Activated CD8-positive, alpha-beta memory T cell treated with anti-CD3 and anti-CD28 coated beads for 1 hour (primary cell): Measurements from ENCODE around the gene TOGARAM1.
"Not testable (repeated sequence)": the region's sequence is repeated elsewhere in the genome, so short reads cannot be mapped to it uniquely, and the experiment has no call there.

Source experiments
- DNase-seq, 2 donors: peaks; one replicate each; pipeline ENCODE4 v3.0.0-alpha.2; 2020; ENCODE audit warnings: low read depth in 1 of 2; ENCODE audit errors: extremely low read depth in 1 of 2

Gene TOGARAM1

DNA sequence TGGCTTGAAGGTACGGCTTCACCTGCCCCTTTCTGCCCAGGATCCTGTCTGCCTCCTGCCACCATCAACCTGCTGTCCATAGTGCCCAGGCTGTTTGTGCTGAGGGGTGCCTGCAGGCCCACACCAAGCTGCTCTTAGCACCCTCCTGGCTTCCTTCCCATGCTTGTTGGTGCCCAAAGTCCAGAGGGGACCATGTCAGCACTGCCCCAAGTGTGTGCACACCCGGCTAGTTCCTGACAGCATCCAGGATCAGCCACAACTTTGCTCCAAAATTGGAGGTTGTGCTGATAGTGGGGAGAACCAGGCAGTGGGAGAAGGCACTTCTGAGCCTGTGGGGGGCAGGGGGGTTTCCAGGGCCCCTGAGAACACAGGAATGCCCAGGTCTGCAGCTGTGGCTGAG is 77.4 kb downstream of the TOGARAM1 start:
- no peak for DNase-seq

- no peak for DNase-seq
Observed at GRCh38 chr14:45041641-45042040, 79.7 kb downstream of the TOGARAM1 start.

DNA sequence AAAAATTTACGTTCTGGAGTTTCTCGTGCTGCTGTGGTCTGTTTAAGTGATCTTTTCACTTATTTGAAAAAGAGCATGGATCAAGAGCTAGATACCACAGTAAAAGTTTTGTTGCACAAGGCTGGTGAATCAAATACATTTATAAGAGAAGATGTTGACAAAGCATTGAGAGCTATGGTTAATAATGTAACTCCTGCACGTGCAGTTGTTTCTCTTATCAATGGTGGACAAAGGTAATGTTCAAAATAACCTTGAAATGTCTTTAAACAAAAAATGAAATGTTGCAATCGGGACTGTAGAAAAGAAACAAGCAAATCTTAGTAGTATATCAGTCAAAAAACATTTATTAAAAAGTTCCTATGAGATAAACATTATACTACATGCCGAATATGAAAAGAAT is 82.6 kb downstream of the TOGARAM1 start:
- no peak for DNase-seq

GRCh38 chr14:45048385-45048784 is 86.4 kb downstream of the TOGARAM1 start:
- no peak for DNase-seq

GRCh38 chr14:45051180-45051579 is 89.2 kb downstream of the TOGARAM1 start:
- no peak for DNase-seq

DNA sequence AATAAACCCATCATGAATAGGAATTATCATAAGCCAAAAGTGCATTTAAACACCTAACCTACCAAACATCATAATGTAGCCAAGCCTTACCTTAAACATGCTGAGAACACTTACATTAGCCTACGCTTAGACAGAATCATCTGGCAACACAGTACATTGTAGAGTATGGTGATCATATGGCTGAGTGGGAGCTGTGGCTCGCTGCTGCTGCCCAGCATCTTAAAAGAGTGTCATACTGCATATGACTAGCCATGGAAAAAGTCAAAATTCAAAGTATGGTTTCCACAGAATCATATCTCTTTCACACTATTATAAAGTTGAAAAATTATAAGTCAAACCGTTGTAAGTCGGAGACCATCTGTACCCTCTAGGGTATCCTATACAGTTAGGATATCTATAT is 89.9 kb downstream of the TOGARAM1 start:
- DNase-seq: no peak

DNA sequence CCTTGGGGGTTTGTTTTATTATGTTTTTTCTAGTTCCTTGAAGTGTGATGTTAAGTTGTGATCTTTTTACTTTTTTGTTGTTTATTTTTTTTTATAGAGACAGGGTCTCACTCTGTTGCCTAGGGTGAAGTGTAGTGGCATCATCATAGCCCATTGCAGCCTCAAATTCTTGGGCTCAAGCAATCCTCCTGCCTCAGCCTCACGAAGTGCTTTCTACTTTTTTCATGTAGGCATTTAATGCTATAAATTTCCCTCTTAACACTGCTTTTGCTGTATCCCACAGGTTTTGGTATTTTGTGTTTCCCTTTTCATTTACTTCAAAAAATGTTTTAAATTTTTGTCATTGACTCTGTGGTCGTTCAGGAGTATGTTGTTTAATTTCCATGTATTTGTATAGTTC is 95.4 kb downstream of the TOGARAM1 start:
- DNase-seq: no peak

DNA sequence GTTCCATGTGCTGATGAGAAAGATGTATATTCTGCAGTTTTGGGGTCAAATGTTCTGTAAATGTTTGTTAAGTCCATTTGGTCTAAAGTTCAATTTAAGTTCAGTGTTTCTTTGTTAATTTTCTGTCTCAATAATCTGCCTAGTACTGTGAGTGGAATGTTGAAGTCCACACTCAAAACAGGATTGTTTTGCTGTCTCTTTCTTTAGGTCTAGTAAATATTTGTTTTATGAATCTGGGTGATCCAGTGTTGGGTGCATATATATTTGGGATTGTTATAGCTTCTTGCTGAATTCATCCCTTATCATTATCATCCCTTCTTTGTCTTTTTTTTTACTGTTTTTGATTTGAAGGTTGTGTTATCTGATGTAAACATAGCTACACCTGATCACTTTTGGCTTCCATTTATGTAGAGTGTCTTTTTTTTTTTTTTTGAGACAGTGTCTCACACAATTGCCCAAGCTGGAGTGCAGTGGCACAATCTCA is 95.9 kb downstream of the TOGARAM1 start:
- DNase-seq: no peak

- DNase-seq: no peak
Observed at GRCh38 chr14:45060551-45060950, 98.6 kb downstream of the TOGARAM1 start.

DNA sequence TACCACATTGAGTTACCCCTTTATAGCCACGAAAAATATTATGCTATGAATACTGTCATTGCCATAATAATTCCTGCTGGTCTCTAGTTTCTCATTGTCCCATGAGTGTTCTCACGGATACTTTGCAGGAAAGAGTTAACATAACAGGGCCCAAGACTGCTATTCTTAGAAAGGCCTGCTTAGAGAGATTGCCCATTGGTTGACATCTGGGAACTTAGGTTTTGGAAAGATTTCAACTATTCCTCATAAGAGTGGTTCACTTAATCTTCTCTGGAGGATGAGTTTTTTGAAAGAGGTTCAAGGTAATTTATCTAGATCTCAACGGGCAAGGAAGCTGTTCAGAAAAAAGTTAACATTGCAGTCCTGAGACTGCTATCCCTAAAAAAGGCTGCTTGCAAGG is 103.5 kb downstream of the TOGARAM1 start:
- DNase-seq: no peak

DNA sequence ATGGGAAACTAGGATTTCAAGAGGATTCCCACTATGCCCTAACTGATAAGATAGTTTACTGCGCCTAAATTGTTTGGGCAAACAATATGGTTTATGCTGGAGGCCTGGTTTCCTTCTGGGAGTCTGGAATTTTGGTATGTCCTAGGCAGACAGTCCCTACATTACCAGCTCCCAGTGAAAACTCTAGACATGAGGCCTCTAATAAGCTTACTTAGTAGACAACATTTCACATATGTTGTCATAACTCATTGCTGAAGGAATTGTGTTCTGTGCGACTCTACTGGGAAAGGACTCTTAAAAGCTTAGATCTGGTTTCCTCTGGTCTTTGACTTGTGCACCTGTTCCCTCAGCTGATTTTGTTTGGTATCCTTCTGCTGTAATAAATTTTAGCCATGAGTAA is 104.0 kb downstream of the TOGARAM1 start:
- DNase-seq: no peak

DNA sequence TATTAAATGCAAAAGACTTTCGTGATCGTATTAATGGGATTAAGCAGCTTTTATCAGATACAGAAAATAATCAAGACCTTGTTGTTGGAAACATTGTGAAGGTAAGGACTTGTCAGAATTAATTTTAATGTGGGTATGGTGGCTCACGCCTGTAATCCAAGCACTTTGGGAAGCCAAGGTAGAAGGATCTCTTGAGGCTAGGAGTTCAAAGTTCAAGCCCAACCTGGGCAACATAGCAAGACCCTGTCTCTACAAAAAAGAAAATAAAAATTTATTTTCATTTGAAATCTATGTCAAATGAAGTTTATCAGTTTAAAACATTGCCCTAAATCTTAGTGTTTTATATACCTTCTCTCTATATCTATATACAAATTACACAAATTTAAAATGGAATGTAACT is 104.7 kb downstream of the TOGARAM1 start:
- no peak for DNase-seq

DNA sequence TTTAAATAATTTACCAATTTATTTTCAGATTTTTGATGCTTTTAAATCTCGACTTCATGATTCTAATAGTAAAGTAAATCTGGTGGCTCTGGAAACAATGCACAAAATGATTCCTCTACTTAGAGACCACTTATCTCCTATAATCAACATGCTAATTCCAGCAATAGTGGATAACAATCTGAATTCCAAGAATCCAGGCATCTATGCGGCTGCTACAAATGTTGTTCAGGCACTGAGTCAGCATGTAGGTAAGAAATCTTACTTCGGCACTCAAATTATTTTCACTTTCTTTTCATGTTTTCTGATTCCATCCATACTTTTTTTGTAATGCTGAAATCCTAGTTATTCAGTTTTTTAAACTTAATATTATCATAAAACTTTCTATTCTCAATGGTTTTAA is 106.4 kb downstream of the TOGARAM1 start:
- no peak for DNase-seq

DNA sequence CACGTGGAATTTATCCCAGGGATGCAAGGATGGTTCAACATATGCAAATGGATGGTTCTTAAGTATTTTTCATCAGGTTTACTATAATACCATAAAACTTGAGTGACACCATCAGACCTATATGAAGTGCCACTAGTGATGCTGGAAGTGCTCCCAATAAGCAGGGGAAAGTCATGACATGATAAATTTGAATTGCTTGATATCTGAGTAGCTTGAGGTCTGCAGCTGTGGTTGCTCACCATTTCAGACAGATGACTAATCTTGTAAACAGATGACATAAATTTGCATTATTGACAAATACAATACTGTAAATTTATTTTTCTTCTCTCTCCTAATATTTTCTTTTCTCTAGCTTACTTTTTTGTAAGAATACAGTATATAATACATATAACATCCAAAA is 108.2 kb downstream of the TOGARAM1 start:
- DNase-seq: no peak

GRCh38 chr14:45072126-45072525 is 110.1 kb downstream of the TOGARAM1 start:
- no peak for DNase-seq

DNA sequence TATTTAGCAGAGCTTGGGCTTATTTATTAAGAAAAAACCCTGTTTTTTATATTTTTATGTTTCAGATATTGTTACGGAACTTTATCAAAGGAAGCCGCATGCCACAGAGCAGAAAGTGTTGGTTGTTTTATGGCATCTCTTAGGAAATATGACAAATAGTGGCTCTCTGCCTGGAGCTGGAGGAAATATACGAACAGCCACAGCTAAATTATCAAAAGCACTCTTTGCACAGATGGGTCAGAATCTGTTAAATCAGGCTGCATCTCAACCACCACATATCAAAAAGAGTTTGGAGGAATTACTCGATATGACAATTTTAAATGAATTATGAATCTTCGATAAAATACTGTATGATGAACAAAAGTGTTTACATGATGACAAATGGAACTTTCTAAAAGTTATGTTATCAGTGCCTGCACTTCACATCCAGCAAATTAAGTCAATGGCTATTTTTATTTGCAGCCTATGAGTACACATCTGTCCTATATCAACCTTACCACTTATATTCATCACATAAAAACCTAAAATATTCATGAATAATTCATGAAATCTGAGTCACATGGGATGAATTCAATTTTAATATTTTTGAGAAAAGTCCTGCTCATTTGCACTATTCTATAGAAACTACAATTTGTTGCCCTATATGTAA is 111.4 kb downstream of the TOGARAM1 start:
- no peak for DNase-seq

DNA sequence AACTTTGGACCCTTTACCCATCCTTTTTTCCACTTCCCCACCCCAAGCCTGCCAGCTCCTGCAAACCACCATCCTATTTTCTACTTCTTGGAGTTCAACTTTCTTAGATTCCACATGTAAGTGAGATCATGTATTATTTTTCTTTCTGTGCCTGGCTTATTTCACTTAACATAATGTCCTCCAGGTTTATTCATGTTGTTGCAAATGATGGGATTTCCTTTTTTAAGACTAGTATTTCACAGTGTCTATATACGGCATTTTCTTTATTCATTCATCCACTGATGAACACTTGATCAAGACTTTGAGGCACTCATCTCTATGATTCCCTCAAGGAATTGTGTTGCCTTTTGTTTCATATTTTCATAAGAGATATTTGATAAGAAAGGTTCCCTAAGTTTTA is 116.3 kb downstream of the TOGARAM1 start:
- DNase-seq: no peak

DNA sequence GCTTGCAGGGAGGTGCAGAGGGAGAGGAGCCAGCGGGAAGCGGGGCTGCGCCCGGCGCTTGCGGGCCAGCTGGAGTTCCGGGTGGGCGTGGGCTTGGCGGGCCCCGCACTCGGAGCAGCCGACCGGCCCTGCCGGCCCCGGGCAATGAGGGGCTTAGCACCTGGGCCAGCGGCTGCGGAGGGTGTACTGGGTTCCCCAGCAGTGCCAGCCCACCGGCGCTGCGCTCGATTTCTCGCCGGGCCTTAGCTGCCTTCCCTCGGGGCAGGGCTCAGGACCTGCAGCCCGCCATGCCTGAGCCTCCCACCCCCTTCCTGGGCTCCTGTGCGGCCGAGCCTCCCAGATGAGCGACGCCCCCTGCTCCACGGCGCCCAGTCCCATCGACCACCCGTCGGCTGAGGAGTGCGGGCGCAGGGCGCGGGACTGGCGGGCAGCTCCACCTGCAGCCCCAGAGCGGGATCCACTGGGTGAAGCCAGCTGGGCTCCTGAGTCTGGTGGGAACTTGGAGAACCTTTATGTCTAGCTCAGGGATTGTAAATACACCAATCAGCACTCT is 118.5 kb downstream of the TOGARAM1 start:
- not testable (repeated sequence) for DNase-seq

DNA sequence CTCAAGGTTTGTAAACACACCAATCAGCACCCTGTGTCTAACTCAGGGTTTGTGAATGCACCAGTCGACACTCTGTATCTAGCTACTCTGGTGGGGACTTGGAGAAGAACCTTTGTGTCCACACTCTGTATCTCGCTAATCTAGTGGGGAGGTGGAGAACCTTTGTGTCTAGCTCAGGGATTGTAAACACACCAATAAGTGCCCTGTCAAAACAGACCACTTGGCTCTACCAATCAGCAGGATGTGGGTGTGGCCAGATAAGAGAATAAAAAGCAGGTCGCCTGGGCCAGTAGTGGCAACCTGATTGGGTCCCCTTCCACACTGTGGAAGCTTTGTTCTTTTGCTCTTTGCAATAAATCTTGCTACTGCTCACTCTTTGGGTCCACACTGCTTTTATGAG is 119.1 kb downstream of the TOGARAM1 start:
- DNase-seq: not testable (repeated sequence)

DNA sequence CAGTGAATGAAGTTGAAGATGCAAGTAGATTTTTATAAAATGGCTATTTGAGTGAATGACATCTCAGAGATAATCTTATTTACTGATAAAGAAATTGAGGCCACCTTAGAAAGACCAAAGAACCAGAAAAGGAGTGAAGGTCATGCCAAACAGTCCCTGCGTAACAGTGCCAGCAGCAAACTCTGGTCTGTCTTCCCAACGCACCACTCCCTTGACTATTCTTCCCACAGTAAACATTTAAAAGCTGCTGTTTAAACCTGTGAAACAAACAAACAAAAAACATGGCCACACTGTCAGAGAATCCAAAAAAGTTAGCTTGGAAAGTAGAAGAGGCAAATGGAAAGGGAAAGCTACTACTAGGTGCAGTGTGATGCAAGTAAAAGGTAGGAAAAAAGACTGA is 120.4 kb downstream of the TOGARAM1 start:
- DNase-seq: no peak

- no peak for DNase-seq
Observed at GRCh38 chr14:45083617-45083975, 121.6 kb downstream of the TOGARAM1 start.

GRCh38 chr14:45083976-45084722 is 122.2 kb downstream of the TOGARAM1 start, which contains the start of gene PRPF39:
TSS of gene PRPF39 (plus strand) at chr14:45084116. CDS start at chr14:45095240, 11,124 bp downstream.
- peak; percentile 87 to 93 for DNase-seq
